ENCODE results near the gene CFAP61. TPM values are rescaled to one million over a fixed set of nuclear protein-coding genes. Genes with fewer than 3 reads are reported as not detected.

The CFAP61 gene
- total and polyA plus RNA-seq, 10 donors, result 0.06 to 0.17 TPM; not detected in 8

DNA sequence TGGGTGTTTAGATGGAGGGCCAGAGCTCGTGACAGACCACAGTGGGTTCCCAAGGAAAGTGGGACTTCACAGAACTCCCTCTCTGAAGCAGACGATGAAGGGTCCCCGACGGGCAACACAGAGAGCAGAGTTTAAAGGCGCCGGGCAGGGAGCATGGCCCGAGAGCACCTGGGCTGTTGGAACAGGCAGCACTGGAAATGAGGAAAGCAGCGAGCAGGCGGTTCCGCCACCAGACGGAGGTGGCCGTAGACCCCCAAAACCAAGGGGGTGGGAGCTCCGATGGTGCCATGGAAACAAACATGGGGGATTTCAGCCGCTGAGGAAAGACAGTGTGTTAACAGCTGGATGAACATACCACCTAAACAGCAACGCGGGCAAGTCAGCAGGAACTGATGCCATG, 288.1 kb downstream of the CFAP61 start:
- H3K4me1 ChIP-seq, result no peaks in the 10 kb centered on the region
- H3K27me3 ChIP-seq (replicated peaks in 1 of 7), result peaks cover 0 to 15% (median 0%) of the 10 kb centered on the region in 7 donors
- 90 to 95% (median 91%) methylated on average over 16 of the region's 16 CpGs for whole genome bisulfite sequencing, 5 donors
- intact Hi-C loops (cut with DNase I; ENCODE audit: low total_unique reads), result no loop called here
- no peaks in the 10 kb centered on the region for H3K9me3 ChIP-seq
- DNase-seq, result no peak
- TF ChIP-seq, protein P1, sequence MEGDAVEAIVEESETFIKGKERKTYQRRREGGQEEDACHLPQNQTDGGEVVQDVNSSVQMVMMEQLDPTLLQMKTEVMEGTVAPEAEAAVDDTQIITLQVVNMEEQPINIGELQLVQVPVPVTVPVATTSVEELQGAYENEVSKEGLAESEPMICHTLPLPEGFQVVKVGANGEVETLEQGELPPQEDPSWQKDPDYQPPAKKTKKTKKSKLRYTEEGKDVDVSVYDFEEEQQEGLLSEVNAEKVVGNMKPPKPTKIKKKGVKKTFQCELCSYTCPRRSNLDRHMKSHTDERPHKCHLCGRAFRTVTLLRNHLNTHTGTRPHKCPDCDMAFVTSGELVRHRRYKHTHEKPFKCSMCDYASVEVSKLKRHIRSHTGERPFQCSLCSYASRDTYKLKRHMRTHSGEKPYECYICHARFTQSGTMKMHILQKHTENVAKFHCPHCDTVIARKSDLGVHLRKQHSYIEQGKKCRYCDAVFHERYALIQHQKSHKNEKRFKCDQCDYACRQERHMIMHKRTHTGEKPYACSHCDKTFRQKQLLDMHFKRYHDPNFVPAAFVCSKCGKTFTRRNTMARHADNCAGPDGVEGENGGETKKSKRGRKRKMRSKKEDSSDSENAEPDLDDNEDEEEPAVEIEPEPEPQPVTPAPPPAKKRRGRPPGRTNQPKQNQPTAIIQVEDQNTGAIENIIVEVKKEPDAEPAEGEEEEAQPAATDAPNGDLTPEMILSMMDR (IDR thresholded peaks at IDR 0.05 in 8 of 11, conservative IDR thresholded peaks at IDR 0.05 in 3 of 11), result no peak
- no peak overlapping the region for H3K4me3 ChIP-seq
- H3K36me3 ChIP-seq, result no peaks in the 10 kb centered on the region
- no peak overlapping the region for H3K27ac ChIP-seq

DNA sequence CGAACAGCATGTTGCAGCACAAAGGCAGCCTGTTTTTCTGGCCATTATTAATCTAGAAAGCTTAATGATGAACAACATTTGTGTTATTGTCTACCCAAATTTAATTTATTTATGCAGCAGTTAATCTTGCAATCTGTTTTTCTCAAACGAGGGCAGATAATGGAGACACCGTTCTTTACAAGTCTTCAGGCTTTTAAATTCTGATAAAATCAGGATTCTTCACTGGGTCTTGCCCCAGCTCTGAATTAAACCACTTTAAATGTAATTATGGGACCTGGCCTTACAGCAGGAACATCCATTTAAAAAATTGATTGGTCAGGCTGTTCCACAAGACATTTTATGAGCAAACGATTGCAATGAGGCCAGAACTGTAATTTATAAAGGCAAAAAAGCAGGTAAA, 289.0 kb downstream of the CFAP61 start:
- H3K27ac ChIP-seq, result no peak overlapping the region
- H3K27me3 ChIP-seq (replicated peaks in 1 of 7), result peaks cover 0 to 15% (median 0%) of the 10 kb centered on the region in 7 donors
- no peaks in the 10 kb centered on the region for H3K36me3 ChIP-seq
- no peak for DNase-seq
- no peaks in the 10 kb centered on the region for H3K9me3 ChIP-seq
- intact Hi-C loops (cut with DNase I; ENCODE audit: low total_unique reads), result no loop called here
- TF ChIP-seq POLR2AphosphoS5 (IDR thresholded peaks at IDR 0.05) (no peak), POLR2A (IDR thresholded peaks at IDR 0.05) (no peak)
- TF ChIP-seq, protein P1 (IDR thresholded peaks at IDR 0.05 in 8 of 11, conservative IDR thresholded peaks at IDR 0.05 in 3 of 11), result no peak
- no peak overlapping the region for H3K4me3 ChIP-seq
- H3K4me1 ChIP-seq, result no peaks in the 10 kb centered on the region
- WGBS, 5 donors, result 79 to 90% (median 84%) methylated on average over 4 of the region's 4 CpGs

GRCh38 chr20:20342066-20342465, 289.7 kb downstream of the CFAP61 start:
- TF ChIP-seq POLR2A (IDR thresholded peaks at IDR 0.05) (no peak), POLR2AphosphoS5 (IDR thresholded peaks at IDR 0.05) (no peak)
- TF ChIP-seq, protein P1 (IDR thresholded peaks at IDR 0.05 in 8 of 11, conservative IDR thresholded peaks at IDR 0.05 in 3 of 11), result no peak
- WGBS, 5 donors, result 80 to 90% (median 87%) methylated on average over 5 of the region's 5 CpGs
- H3K4me1 ChIP-seq, result no peaks in the 10 kb centered on the region
- intact Hi-C loops (cut with DNase I; ENCODE audit: low total_unique reads), result no loop called here
- H3K27me3 ChIP-seq (replicated peaks in 1 of 7), result peaks cover 0 to 15% (median 0%) of the 10 kb centered on the region in 7 donors
- no peaks in the 10 kb centered on the region for H3K36me3 ChIP-seq
- no peak overlapping the region for H3K4me3 ChIP-seq
- no peak for DNase-seq
- no peak overlapping the region for H3K27ac ChIP-seq
- peaks cover 0 to 7% (median 0%) of the 10 kb centered on the region in 8 donors for H3K9me3 ChIP-seq

DNA sequence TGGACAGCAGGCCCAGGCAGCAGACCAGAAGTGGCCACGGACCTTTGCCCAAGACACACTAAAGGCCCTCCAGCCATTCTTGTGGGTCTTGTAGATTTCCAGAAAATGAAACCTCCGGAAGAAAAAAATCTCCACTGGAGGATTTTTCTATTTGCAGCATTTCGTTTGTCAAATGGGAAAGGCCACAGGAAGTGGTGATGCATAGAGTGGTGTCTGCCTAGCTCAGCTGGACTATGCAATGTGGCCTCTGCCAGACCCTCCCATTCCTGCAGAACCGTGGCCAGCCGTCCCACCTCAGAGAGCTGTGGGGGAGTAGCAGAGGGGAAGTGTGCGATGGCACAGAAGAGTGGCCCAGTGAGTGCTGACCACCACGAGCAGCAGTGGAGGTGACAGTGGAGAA, 291.6 kb downstream of the CFAP61 start:
- Histone ChIP-seq H3K4me3 (no peak overlapping the region), H3K27ac (no peak overlapping the region), H3K27me3 (replicated peaks in 1 of 7) (peaks cover 0 to 15% (median 0%) of the 10 kb centered on the region in 7 donors), H3K9me3 (peaks cover 0 to 24% (median 13%) of the 10 kb centered on the region in 8 donors), H3K4me1 (no peaks in the 10 kb centered on the region), H3K36me3 (no peaks in the 10 kb centered on the region)
- intact Hi-C loops (cut with DNase I; ENCODE audit: low total_unique reads), result no loop called here
- DNase-seq, result no peak
- TF ChIP-seq, protein P1 (IDR thresholded peaks at IDR 0.05 in 8 of 11, conservative IDR thresholded peaks at IDR 0.05 in 3 of 11), result no peak
- TF ChIP-seq POLR2A (IDR thresholded peaks at IDR 0.05), result no peak
- no peak for TF ChIP-seq POLR2AphosphoS5 (IDR thresholded peaks at IDR 0.05)
- 56 to 73% (median 66%) methylated on average over 7 of the region's 7 CpGs for WGBS, 5 donors
